CD14-positive monocyte (primary cell): ENCODE measurements around the gene SUSD1. TPM values are rescaled to one million over a fixed set of nuclear protein-coding genes. Genes with fewer than 3 reads are reported as not detected.

Experiments
- DNase-seq, 3 donors: peaks; one replicate each; pipeline ENCODE4 v3.0.0-alpha.2; 2011 to 2022
- H2AFZ ChIP-seq: 2 replicates; pipeline ENCODE4 v1.6.0; 2012; ENCODE audit warnings: mild to moderate bottlenecking, low read depth, low read length, inconsistent platforms; ENCODE audit not compliant: insufficient read depth, poor library complexity, severe bottlenecking
- H3K27ac ChIP-seq, 2 donors: 1 replicate in 1 of 2; 2 replicates in 1 of 2; pipeline ENCODE4 v1.5.1; 2012 to 2013; ENCODE audit warnings: low read length in 2 of 2, control low read depth in 1 of 2, inconsistent platforms in 1 of 2, low read depth in 1 of 2, mild to moderate bottlenecking in 1 of 2
- H3K27me3 ChIP-seq, 2 donors: one replicate each; pipeline versions ENCODE4 v1.6.0 to v1.6.1; 2011 to 2013; ENCODE audit warnings: low read length in 2 of 2; ENCODE audit not compliant: control insufficient read depth in 2 of 2, insufficient read depth in 2 of 2
- H3K36me3 ChIP-seq, 2 donors: replicated peaks in 1 of 2; 1 replicate in 1 of 2; 2 replicates in 1 of 2; pipeline versions ENCODE4 v1.5.1 to v1.6.1; 2012 to 2013; ENCODE audit warnings: low read length in 2 of 2, control low read depth in 1 of 2, inconsistent platforms in 1 of 2, mild to moderate bottlenecking in 1 of 2; ENCODE audit not compliant: insufficient read depth in 2 of 2, control insufficient read depth in 1 of 2
- H3K4me1 ChIP-seq, 2 donors: 1 replicate in 1 of 2; 2 replicates in 1 of 2; pipeline versions ENCODE4 v1.5.1 to v1.6.1; 2012 to 2013; ENCODE audit warnings: low read length in 2 of 2, control low read depth in 1 of 2, inconsistent platforms in 1 of 2, mild to moderate bottlenecking in 1 of 2, moderate library complexity in 1 of 2; ENCODE audit not compliant: insufficient read depth in 2 of 2, control insufficient read depth in 1 of 2
- H3K4me2 ChIP-seq: replicated peaks from 2 replicates; pipeline ENCODE3; 2012; ENCODE audit warnings: low read length, moderate library complexity, mild to moderate bottlenecking; ENCODE audit not compliant: poor library complexity, severe bottlenecking; ENCODE audit errors: extremely low read depth
- H3K4me3 ChIP-seq, 3 experiments: fragments of 200-600 bp in 1 of 3; sonication (generic) in 1 of 3; replicated peaks in 1 of 3; 1 replicate in 2 of 3; 2 replicates in 1 of 3; pipeline ENCODE4 v1.5.1; 2011 to 2013; ENCODE audit warnings: low read length in 3 of 3, mild to moderate bottlenecking in 3 of 3, control low read depth in 2 of 3, low read depth in 2 of 3, inconsistent platforms in 1 of 3, moderate library complexity in 1 of 3
- H3K79me2 ChIP-seq: 2 replicates; pipeline ENCODE4 v1.6.0; 2012; ENCODE audit warnings: mild to moderate bottlenecking, control low read depth, inconsistent platforms, low read length, moderate library complexity; ENCODE audit not compliant: insufficient read depth
- H3K9ac ChIP-seq: 2 replicates; pipeline ENCODE4 v1.6.0; 2017; ENCODE audit warnings: low read length, mild to moderate bottlenecking; ENCODE audit not compliant: insufficient read depth, poor library complexity, severe bottlenecking
- H3K9me3 ChIP-seq, 2 donors: replicated peaks in 1 of 2; 1 replicate in 1 of 2; 2 replicates in 1 of 2; pipeline versions ENCODE4 v1.5.1 to v1.6.1; 2012 to 2013; ENCODE audit warnings: low read length in 2 of 2, control low read depth in 1 of 2; ENCODE audit not compliant: control insufficient read depth in 1 of 2, insufficient read depth in 1 of 2
- H4K20me1 ChIP-seq: 2 replicates; pipeline ENCODE4 v1.6.0; 2012; ENCODE audit warnings: mild to moderate bottlenecking, low read length, control low read depth, moderate library complexity; ENCODE audit not compliant: insufficient read depth
- H3K27ac Mint-ChIP-seq, 7 donors: one replicate each; pipeline ENCODE4 v1.8.0; 2020; ENCODE audit warnings: mild to moderate bottlenecking in 7 of 7, mixed read lengths in 7 of 7, moderate library complexity in 6 of 7, inconsistent platforms in 2 of 7
- H3K27me3 Mint-ChIP-seq, 3 donors: one replicate each; pipeline ENCODE4 v1.8.0; 2021 to 2022; ENCODE audit warnings: low read depth in 3 of 3, mild to moderate bottlenecking in 3 of 3, mixed read lengths in 3 of 3, moderate library complexity in 3 of 3, inconsistent platforms in 1 of 3
- H3K36me3 Mint-ChIP-seq, 2 donors: one replicate each; pipeline ENCODE4 v1.8.0; 2020; ENCODE audit warnings: mixed read lengths in 2 of 2, inconsistent platforms in 1 of 2, mild to moderate bottlenecking in 1 of 2
- H3K4me1 Mint-ChIP-seq: one replicate; pipeline ENCODE4 v1.8.0; 2020; ENCODE audit warnings: mild to moderate bottlenecking, mixed read lengths
- H3K4me3 Mint-ChIP-seq, 2 donors: one replicate each; pipeline ENCODE4 v1.8.0; 2020; ENCODE audit warnings: mild to moderate bottlenecking in 2 of 2, mixed read lengths in 2 of 2, moderate library complexity in 1 of 2
- H3K9me3 Mint-ChIP-seq, 7 donors: one replicate each; pipeline ENCODE4 v1.8.0; 2020 to 2022; ENCODE audit warnings: mixed read lengths in 7 of 7, mild to moderate bottlenecking in 6 of 7, moderate library complexity in 6 of 7, inconsistent platforms in 2 of 7
- WGBS: methylation state at CpG from one replicate; pipeline ENCODE4 v1.1.5; 2013; ENCODE audit warnings: missing lambda C conversion rate; ENCODE audit not compliant: insufficient coverage; 5-methylcytosine and 5-hydroxymethylcytosine counted together
- intact Hi-C, 2 donors: fragments of 100-400 bp; cut with micrococcal nuclease; formaldehyde crosslinking; loops; one replicate each; pipeline versions ENCODE4 v1.15.0 to v1.15.1; 2023
- polyA plus RNA-seq, 3 donors: library from polyadenylated mRNA; depleted of rRNA in 1 of 3; unstranded in 2 of 3; stranded (reverse) in 1 of 3; fragments of 300-500 nt in 2 of 3; fragments of >200 nt in 1 of 3; fragmentation: Illumina TruSeq in 2 of 3; gene quantifications; 1 replicate in 2 of 3; 2 replicates in 1 of 3; pipeline ENCODE4 v1.2.3, GENCODE V29; 2012 to 2021
- TF ChIP-seq, protein P1 (sequence below): fragments of 200-600 bp; IDR thresholded peaks from one replicate; pipeline ENCODE4 v1.8.0; 2022; ENCODE audit warnings: antibody characterized with exemption, mild to moderate bottlenecking

Gene SUSD1
- polyA plus RNA-seq, 3 donors: 29.1 to 42.3 (median 30.9) TPM

DNA sequence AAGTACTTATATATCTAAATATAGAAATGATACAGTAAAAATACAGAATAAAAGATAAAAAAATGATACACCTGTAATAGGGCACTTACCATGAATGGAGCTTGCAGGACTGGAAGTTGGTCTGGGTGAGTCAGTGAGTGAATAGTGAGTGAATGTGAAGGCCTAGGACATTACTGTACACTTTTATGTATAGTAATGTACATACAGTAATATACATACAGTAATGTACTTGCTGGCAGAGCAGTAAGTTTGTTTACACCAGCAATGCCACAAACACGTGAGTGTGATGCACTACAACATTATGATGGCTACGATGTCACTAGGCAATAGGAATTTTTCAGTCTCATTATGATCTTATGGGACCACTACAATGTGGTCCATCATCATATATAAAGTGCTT, 34.2 kb downstream of the SUSD1 start:
- H3K4me2 ChIP-seq: no peak overlapping the region
- TF ChIP-seq, protein P1, sequence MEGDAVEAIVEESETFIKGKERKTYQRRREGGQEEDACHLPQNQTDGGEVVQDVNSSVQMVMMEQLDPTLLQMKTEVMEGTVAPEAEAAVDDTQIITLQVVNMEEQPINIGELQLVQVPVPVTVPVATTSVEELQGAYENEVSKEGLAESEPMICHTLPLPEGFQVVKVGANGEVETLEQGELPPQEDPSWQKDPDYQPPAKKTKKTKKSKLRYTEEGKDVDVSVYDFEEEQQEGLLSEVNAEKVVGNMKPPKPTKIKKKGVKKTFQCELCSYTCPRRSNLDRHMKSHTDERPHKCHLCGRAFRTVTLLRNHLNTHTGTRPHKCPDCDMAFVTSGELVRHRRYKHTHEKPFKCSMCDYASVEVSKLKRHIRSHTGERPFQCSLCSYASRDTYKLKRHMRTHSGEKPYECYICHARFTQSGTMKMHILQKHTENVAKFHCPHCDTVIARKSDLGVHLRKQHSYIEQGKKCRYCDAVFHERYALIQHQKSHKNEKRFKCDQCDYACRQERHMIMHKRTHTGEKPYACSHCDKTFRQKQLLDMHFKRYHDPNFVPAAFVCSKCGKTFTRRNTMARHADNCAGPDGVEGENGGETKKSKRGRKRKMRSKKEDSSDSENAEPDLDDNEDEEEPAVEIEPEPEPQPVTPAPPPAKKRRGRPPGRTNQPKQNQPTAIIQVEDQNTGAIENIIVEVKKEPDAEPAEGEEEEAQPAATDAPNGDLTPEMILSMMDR: no peak
- H3K4me3 Mint-ChIP-seq: no peak overlapping the region

DNA sequence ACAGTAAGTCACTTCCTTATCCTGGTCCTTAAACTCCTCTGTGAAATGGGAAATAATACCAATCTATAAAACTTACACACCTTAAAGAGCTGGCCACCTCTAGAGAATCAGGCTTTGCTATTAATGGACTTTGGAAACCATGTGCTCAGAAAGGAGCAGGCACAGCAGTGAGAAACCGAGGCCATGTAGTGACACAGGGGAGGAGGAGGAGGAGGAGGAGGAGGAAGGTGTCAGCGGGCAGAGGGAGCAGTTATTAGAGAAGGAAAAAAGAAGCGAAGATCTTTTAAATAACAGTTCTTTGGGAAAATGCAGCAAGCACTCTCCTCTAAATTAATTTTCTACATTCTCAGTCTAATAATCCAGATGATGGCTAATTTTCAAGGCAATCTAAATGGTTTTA, 38.0 kb downstream of the SUSD1 start:
- Histone ChIP-seq H3K27ac (no peak overlapping the region), H3K9me3 (no peaks in the 10 kb centered on the region), H2AFZ (no peak overlapping the region), H3K27me3 (no peaks in the 10 kb centered on the region), H3K36me3 (peaks cover 59 to 86% of the 10 kb centered on the region in 2 donors), H3K4me1 (no peaks in the 10 kb centered on the region), H3K9ac (no peak overlapping the region), H3K4me3 (no peak overlapping the region), H3K79me2 (no peaks in the 10 kb centered on the region), H3K4me2 (no peak overlapping the region), H4K20me1 (peaks cover 6% of the 10 kb centered on the region)
- TF ChIP-seq, protein P1: no peak
- no peak for DNase-seq
- H3K9me3 Mint-ChIP-seq: no peaks in the 10 kb centered on the region
- H3K4me3 Mint-ChIP-seq: no peak overlapping the region
- intact Hi-C loops: no loop called here
- no CpG with 5 or more reads among the region's 3 CpGs for WGBS
- H3K4me1 Mint-ChIP-seq: no peaks in the 10 kb centered on the region
- H3K27me3 Mint-ChIP-seq: no peaks in the 10 kb centered on the region
- H3K36me3 Mint-ChIP-seq: peaks cover 54 to 71% of the 10 kb centered on the region in 2 donors
- H3K27ac Mint-ChIP-seq: peak overlapping the region in 1 of 7 donors; percentile 52

More for the DNA sequence above, 34.2 kb downstream of the SUSD1 start:
- Histone ChIP-seq H3K9ac (no peak overlapping the region), H3K27me3 (no peaks in the 10 kb centered on the region), H2AFZ (no peak overlapping the region), H3K4me3 (no peak overlapping the region), H3K79me2 (no peaks in the 10 kb centered on the region), H3K36me3 (peaks cover 66 to 85% of the 10 kb centered on the region in 2 donors), H3K9me3 (no peaks in the 10 kb centered on the region), H4K20me1 (no peaks in the 10 kb centered on the region), H3K4me1 (no peaks in the 10 kb centered on the region), H3K27ac (no peak overlapping the region)
- intact Hi-C loops: no loop called here
- H3K36me3 Mint-ChIP-seq: peaks cover 38 to 66% of the 10 kb centered on the region in 2 donors
- no peaks in the 10 kb centered on the region for H3K4me1 Mint-ChIP-seq
- H3K27ac Mint-ChIP-seq: no peak overlapping the region
- no CpG with 5 or more reads among the region's 2 CpGs for WGBS
- no peak for DNase-seq
- H3K9me3 Mint-ChIP-seq: peaks cover 0 to 1% (median 0%) of the 10 kb centered on the region in 7 donors
- H3K27me3 Mint-ChIP-seq: no peaks in the 10 kb centered on the region
